Measurements from ENCODE around the gene TARM1. TPM values are rescaled to one million over a fixed set of nuclear protein-coding genes. Genes with fewer than 3 reads are reported as not detected.
A peak's percentile ranks its signal among the peaks of the same experiment; 100 is the strongest.

TARM1 gene
- total RNA-seq, 1 experiment from 2014 or later = not detected

GRCh38 chr19:54029930-54030490, 51.2 kb downstream of the TARM1 start:
- H3K9me3 Mint-ChIP-seq (ENCODE audit: low read depth, unreplicated experiment) = no peaks in the 10 kb centered on the region
- H3K4me1 Mint-ChIP-seq (ENCODE audit: low read depth, unreplicated experiment) = peaks cover 21% of the 10 kb centered on the region
- peak; percentile 83 for TF ChIP-seq CTCF (IDR thresholded peaks at IDR 0.05; ENCODE audit: unreplicated experiment)
- no peaks in the 10 kb centered on the region for H3K27me3 Mint-ChIP-seq (ENCODE audit: unreplicated experiment)
- no peak overlapping the region for H3K27ac Mint-ChIP-seq (ENCODE audit: unreplicated experiment)
- no peak overlapping the region for H3K4me3 Mint-ChIP-seq (ENCODE audit: low read depth, unreplicated experiment)
- DNase-seq = peak; percentile 83
- CTCF ChIA-PET = interaction anchor here (0.5 to 1.6 kb wide), 34 partner anchors 8 to 1841 kb away, joined by 3 to 29 read pairs (median 4); partner anchors contain the start of genes CACNG6, CNOT3, MYADM and PRKCG
- no TSS peak for BruUV-seq (replicated peaks)
- intact Hi-C loops (cut with micrococcal nuclease; ENCODE audit: unreplicated experiment) = loop anchor here (1.0 kb wide), 1 partner anchor 222 kb away; no protein-coding TSS in a partner anchor
- H3K36me3 Mint-ChIP-seq (ENCODE audit: insufficient read depth, unreplicated experiment) = peaks cover 4% of the 10 kb centered on the region

GRCh38 chr19:54029301-54029700, 51.9 kb downstream of the TARM1 start:
- Mint-ChIP-seq H3K4me1 (ENCODE audit: low read depth, unreplicated experiment) (peaks cover 28% of the 10 kb centered on the region), H3K9me3 (ENCODE audit: low read depth, unreplicated experiment) (no peaks in the 10 kb centered on the region), H3K27me3 (ENCODE audit: unreplicated experiment) (no peaks in the 10 kb centered on the region), H3K36me3 (ENCODE audit: insufficient read depth, unreplicated experiment) (peaks cover 4% of the 10 kb centered on the region), H3K4me3 (ENCODE audit: low read depth, unreplicated experiment) (no peak overlapping the region), H3K27ac (ENCODE audit: unreplicated experiment) (peak overlapping the region; percentile 63)
- intact Hi-C loops (cut with micrococcal nuclease; ENCODE audit: unreplicated experiment) = no loop called here
- TF ChIP-seq CTCF (IDR thresholded peaks at IDR 0.05; ENCODE audit: unreplicated experiment) = no peak
- no TSS peak for BruUV-seq (replicated peaks)
- CTCF ChIA-PET = interaction anchor here (0.5 to 1.6 kb wide), 16 partner anchors 9 to 236 kb away, joined by 4 to 29 read pairs (median 7); partner anchors contain the start of genes MYADM and PRKCG
- no peak for DNase-seq

- Mint-ChIP-seq H3K4me3 (ENCODE audit: low read depth, unreplicated experiment) (no peak overlapping the region), H3K27ac (ENCODE audit: unreplicated experiment) (no peak overlapping the region), H3K27me3 (ENCODE audit: unreplicated experiment) (no peaks in the 10 kb centered on the region), H3K9me3 (ENCODE audit: low read depth, unreplicated experiment) (no peaks in the 10 kb centered on the region), H3K4me1 (ENCODE audit: low read depth, unreplicated experiment) (peaks cover 55% of the 10 kb centered on the region), H3K36me3 (ENCODE audit: insufficient read depth, unreplicated experiment) (peaks cover 16% of the 10 kb centered on the region)
- intact Hi-C loops (cut with micrococcal nuclease; ENCODE audit: unreplicated experiment) = no loop called here
- CTCF ChIA-PET = no interaction called here
- no peak for DNase-seq
- BruUV-seq (replicated peaks) = no TSS peak
- no peak for TF ChIP-seq CTCF (IDR thresholded peaks at IDR 0.05; ENCODE audit: unreplicated experiment)
Measured at GRCh38 chr19:54026656-54027055, 54.5 kb downstream of the TARM1 start.

GRCh38 chr19:54024660-54025059, 56.5 kb downstream of the TARM1 start:
- intact Hi-C loops (cut with micrococcal nuclease; ENCODE audit: unreplicated experiment) = loop anchor here (5.0 kb wide), 1 partner anchor 117 kb away; the partner anchor contains the start of gene CACNG7
- Mint-ChIP-seq H3K27ac (ENCODE audit: unreplicated experiment) (no peak overlapping the region), H3K4me1 (ENCODE audit: low read depth, unreplicated experiment) (peaks cover 50% of the 10 kb centered on the region), H3K9me3 (ENCODE audit: low read depth, unreplicated experiment) (no peaks in the 10 kb centered on the region), H3K36me3 (ENCODE audit: insufficient read depth, unreplicated experiment) (peaks cover 35% of the 10 kb centered on the region), H3K27me3 (ENCODE audit: unreplicated experiment) (no peaks in the 10 kb centered on the region), H3K4me3 (ENCODE audit: low read depth, unreplicated experiment) (no peak overlapping the region)
- DNase-seq = no peak
- BruUV-seq (replicated peaks) = no TSS peak
- no peak for TF ChIP-seq CTCF (IDR thresholded peaks at IDR 0.05; ENCODE audit: unreplicated experiment)
- CTCF ChIA-PET = interaction anchor here (0.7 to 3.5 kb wide), 8 partner anchors 33 to 232 kb away, joined by 3 to 38 read pairs (median 6); partner anchors contain the start of genes CACNG6 and PRKCG

All from Calu3 (cell line).